Nephron (organoid): Measurements from ENCODE around the gene ZBTB48.
"Not testable (repeated sequence)": the region's sequence is repeated elsewhere in the genome, so short reads cannot be mapped to it uniquely, and the experiment has no call there.

Experiments used
- H3K27ac Mint-ChIP-seq, 3 experiments: 2 replicates each; pipeline ENCODE4 v1.8.0; 2020; ENCODE audit warnings: mixed read lengths in 3 of 3, mild to moderate bottlenecking in 2 of 3, moderate library complexity in 1 of 3
- H3K27me3 Mint-ChIP-seq: 2 replicates; pipeline ENCODE4 v1.8.0; 2021; ENCODE audit warnings: low read depth, mild to moderate bottlenecking, moderate library complexity, mixed read lengths
- H3K36me3 Mint-ChIP-seq: 2 replicates; pipeline ENCODE4 v1.8.0; 2020; ENCODE audit warnings: low read depth, mixed read lengths
- H3K4me1 Mint-ChIP-seq: 2 replicates; pipeline ENCODE4 v1.8.0; 2020; ENCODE audit warnings: mixed read lengths
- H3K4me3 Mint-ChIP-seq, 3 experiments: 2 replicates each; pipeline ENCODE4 v1.8.0; 2020; ENCODE audit warnings: mild to moderate bottlenecking in 3 of 3, mixed read lengths in 3 of 3, moderate library complexity in 2 of 3
- H3K9me3 Mint-ChIP-seq: 2 replicates; pipeline ENCODE4 v1.8.0; 2020; ENCODE audit warnings: mixed read lengths
- TF ChIP-seq, protein P1 (sequence below), 3 experiments: fragments of 200-600 bp; sonication (generic); IDR thresholded peaks; one replicate each; pipeline ENCODE4 v1.5.0; 2021; ENCODE audit warnings: antibody characterized with exemption in 3 of 3; ENCODE audit not compliant: unreplicated experiment in 3 of 3

ZBTB48 gene

DNA sequence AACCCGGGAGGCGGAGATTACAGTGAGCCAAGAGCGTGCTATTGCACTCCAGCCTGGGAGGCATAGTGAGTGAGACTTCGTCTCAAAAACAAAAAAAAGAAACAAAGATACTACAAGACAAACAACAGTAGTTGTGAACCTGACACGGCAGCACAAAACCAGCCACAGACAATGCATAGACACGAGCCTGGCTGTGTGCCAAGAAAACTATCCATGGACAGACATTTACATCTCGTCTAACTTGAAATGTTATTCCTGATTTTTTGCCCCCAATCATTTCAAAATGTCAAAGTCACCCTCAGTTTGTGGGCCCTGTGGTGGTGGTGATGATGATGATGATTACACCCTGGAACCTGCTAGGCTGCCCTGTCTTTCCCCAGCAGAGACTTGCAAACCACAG lies 16.6 kb downstream of the ZBTB48 start:
- H3K27ac Mint-ChIP-seq = no peak overlapping the region
- no peaks in the 10 kb centered on the region for H3K9me3 Mint-ChIP-seq
- no peaks in the 10 kb centered on the region for H3K27me3 Mint-ChIP-seq
- peak overlapping the region in 1 of 3 experiments; percentile 38 for H3K4me3 Mint-ChIP-seq
- peaks cover 37% of the 10 kb centered on the region for H3K4me1 Mint-ChIP-seq
- H3K36me3 Mint-ChIP-seq = peaks cover 32% of the 10 kb centered on the region
- TF ChIP-seq, protein P1, sequence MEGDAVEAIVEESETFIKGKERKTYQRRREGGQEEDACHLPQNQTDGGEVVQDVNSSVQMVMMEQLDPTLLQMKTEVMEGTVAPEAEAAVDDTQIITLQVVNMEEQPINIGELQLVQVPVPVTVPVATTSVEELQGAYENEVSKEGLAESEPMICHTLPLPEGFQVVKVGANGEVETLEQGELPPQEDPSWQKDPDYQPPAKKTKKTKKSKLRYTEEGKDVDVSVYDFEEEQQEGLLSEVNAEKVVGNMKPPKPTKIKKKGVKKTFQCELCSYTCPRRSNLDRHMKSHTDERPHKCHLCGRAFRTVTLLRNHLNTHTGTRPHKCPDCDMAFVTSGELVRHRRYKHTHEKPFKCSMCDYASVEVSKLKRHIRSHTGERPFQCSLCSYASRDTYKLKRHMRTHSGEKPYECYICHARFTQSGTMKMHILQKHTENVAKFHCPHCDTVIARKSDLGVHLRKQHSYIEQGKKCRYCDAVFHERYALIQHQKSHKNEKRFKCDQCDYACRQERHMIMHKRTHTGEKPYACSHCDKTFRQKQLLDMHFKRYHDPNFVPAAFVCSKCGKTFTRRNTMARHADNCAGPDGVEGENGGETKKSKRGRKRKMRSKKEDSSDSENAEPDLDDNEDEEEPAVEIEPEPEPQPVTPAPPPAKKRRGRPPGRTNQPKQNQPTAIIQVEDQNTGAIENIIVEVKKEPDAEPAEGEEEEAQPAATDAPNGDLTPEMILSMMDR (IDR thresholded peaks at IDR 0.05; ENCODE audit: unreplicated experiment in 3 of 3) = no peak

DNA sequence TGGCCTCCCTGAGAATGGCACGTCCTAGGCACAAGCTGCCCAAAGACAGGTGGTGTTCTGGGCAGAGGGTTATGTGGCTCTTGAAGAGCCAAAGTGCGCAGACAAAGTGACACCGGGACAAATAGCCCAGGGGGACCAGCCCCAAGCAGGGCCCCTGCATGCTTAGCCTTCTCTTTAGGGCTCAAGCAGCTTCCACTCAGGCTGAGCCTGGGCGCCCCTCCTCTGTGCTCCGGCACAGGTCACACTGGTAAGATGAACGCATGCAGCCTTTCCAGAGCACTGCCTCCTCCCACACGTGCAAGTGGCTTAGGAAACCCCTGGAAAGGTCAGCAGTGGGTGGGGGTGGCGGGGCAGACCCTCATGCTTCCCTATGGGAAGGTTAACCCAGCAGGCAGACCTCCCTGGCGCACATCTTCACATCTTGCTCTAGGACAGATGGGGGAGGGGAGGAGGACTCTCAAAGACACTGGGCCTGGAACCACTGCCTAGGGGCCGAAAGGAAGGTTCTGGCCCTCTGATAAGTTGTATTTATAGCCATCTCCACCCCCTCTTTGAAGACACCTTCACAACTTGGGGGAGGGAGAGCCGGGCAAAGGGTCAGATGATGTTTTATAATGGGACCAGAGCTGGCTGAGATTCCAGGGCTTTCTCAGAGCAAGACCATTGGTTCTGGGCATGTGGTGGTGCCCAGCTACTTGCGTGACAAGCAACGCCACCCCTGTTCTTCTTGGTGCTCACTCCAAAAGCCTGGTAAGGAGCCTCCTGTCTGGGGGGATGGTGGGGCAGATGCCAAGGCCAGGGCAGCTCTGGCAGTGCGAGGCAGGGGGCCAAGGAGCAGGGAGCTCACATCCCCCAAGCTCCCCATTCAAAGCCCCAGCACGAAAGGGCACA lies 17.3 kb downstream of the ZBTB48 start:
- no peak overlapping the region for H3K27ac Mint-ChIP-seq
- peak overlapping the region in 2 of 3 experiments; percentile 36 to 42 for H3K4me3 Mint-ChIP-seq
- TF ChIP-seq, protein P1 (IDR thresholded peaks at IDR 0.05; ENCODE audit: unreplicated experiment in 3 of 3) = no peak
- peaks cover 32% of the 10 kb centered on the region for H3K36me3 Mint-ChIP-seq
- H3K9me3 Mint-ChIP-seq = no peaks in the 10 kb centered on the region
- H3K4me1 Mint-ChIP-seq = peaks cover 37% of the 10 kb centered on the region
- H3K27me3 Mint-ChIP-seq = no peaks in the 10 kb centered on the region

DNA sequence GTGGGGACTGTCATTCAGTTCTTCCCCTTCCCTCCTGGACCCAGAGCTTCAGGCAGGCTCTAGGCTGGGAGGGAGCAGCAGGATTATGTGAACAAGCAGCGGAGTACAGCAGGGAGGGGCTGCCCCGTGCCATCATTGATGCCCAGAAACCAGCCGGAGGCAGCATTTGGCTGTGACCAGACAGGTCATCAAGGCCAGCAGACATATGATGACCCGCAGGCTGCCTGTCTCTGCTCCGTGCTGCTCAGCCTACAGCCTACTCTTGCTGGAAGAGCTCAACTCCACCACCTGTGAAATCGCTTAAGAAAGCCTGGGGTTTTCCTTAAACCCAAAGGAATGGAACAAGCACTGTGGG lies 18.0 kb downstream of the ZBTB48 start:
- Mint-ChIP-seq H3K4me3 (peak overlapping the region in 1 of 3 experiments; percentile 36), H3K9me3 (no peaks in the 10 kb centered on the region), H3K27me3 (no peaks in the 10 kb centered on the region), H3K36me3 (peaks cover 32% of the 10 kb centered on the region), H3K4me1 (peaks cover 37% of the 10 kb centered on the region), H3K27ac (no peak overlapping the region)
- TF ChIP-seq, protein P1 (IDR thresholded peaks at IDR 0.05; ENCODE audit: unreplicated experiment in 3 of 3) = no peak

DNA sequence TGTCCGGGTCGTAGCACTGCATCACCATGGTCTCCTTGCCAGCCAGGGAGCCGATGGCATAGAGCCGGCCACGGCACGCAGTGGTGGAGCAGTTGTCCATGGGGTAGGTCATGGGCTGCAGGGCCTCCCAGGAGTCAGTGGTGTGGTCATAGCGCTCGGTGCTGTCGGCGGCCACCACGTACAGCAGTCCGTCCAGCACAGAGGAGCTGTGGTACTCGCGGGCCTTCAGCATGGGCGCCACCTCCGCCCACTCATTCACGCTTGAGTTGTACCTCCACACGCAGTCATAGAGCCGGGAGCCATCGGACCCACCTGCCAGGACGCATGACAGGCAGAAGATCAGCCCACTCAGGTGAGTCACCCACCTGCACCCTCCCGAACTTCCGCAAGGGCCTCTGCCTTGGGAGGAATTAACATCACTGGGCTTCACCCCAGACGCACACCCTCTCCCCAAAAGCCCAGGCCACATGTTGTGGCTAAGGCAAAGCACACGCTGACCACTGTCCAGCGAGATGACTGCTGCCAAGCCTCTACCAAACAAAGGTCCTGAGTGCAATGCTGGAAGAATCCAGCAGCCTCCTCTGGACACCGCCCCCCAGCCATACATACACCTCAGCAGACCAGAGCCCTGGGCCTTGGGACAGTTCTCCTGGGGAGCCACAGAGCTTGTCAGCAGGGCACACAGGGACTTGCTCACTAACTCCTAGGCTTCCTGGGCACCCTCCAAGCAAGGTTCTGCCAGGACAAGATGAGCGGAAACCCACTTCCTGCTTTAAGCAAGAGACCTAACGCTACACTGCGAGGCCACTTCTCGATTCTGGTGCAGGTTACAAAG lies 19.6 kb downstream of the ZBTB48 start:
- Mint-ChIP-seq H3K36me3 (peaks cover 28% of the 10 kb centered on the region), H3K4me1 (peaks cover 47% of the 10 kb centered on the region), H3K27me3 (no peaks in the 10 kb centered on the region)

DNA sequence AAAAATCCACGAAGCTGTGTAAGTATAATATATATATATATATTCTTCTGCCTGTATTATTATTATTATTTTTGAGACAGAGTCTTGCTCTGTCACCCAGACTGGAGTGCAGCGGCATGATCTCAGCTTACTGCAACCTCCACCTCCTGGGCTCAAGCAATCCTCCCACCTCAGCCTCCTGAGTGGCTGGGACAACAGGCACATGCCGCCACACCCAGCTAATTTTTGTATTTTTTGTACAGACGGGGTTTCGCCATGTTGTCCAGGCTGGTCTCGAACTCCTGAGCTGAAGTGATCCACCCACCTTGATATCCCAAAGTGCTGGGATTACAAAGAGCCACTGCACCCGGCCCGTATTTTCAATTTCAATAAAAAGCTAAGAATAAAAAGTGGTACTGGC lies 20.2 kb downstream of the ZBTB48 start:
- Mint-ChIP-seq H3K4me1 (peaks cover 50% of the 10 kb centered on the region), H3K27ac (peak overlapping the region in 2 of 3 experiments; percentile 92 to 97), H3K36me3 (peaks cover 25% of the 10 kb centered on the region), H3K4me3 (peak overlapping the region; percentile 92 to 98 (median 98))
- not testable (repeated sequence) for H3K9me3 Mint-ChIP-seq, H3K27me3 Mint-ChIP-seq

More for the DNA sequence above, 19.6 kb downstream of the ZBTB48 start:
- no peak overlapping the region for H3K27ac Mint-ChIP-seq
- peak overlapping the region; percentile 45 to 84 (median 70) for H3K4me3 Mint-ChIP-seq
- no peaks in the 10 kb centered on the region for H3K9me3 Mint-ChIP-seq
- TF ChIP-seq, protein P1 (IDR thresholded peaks at IDR 0.05; ENCODE audit: unreplicated experiment in 3 of 3) = no peak

DNA sequence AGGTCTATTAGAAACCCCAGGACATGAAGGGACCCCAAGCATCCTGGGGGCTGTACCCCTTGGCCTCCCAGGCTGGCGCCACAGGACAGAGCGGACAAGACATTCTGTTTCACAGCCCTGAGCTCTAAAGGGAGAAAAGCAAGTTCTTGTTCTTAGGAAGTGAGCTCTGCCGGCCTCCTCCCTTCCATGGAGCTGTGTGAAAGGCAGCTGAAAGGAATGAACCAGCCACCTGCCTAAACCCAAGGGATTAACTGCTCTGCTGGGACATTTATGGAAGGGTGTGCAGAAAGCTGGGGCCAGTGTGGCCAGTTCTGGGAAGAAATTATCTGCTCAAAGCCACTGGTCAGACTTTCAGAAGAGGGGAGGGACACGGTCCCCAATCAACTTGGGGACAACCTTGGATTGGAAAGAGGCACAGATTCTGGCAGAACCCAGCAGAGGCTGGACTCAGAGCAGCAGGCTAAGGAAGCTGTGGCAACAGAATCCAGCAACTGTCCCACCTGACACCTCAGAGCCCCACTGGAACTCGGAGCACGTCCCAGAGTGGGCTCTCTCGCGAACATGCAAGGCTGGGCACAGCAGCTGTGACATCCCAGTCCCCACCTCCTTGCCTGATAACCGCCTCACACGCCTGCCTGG lies 20.7 kb downstream of the ZBTB48 start:
- no peaks in the 10 kb centered on the region for H3K27me3 Mint-ChIP-seq
- H3K36me3 Mint-ChIP-seq = peaks cover 20% of the 10 kb centered on the region
- H3K4me1 Mint-ChIP-seq = peaks cover 54% of the 10 kb centered on the region
- no peaks in the 10 kb centered on the region for H3K9me3 Mint-ChIP-seq
- peak overlapping the region; percentile 81 to 97 (median 92) for H3K27ac Mint-ChIP-seq
- TF ChIP-seq, protein P1 (IDR thresholded peaks at IDR 0.05; ENCODE audit: unreplicated experiment in 3 of 3) = no peak
- H3K4me3 Mint-ChIP-seq = peak overlapping the region; percentile 92 to 98 (median 98)
